HG03064 (cell line): ENCODE results near the gene DNMT3A.

Source experiments
- ATAC-seq: cut with Tn5 transposase; IDR thresholded peaks from one replicate; pipeline ENCODE4 v1.9.1; 2021; ENCODE audit warnings: low read depth; ENCODE audit not compliant: unreplicated experiment

DNMT3A gene

DNA sequence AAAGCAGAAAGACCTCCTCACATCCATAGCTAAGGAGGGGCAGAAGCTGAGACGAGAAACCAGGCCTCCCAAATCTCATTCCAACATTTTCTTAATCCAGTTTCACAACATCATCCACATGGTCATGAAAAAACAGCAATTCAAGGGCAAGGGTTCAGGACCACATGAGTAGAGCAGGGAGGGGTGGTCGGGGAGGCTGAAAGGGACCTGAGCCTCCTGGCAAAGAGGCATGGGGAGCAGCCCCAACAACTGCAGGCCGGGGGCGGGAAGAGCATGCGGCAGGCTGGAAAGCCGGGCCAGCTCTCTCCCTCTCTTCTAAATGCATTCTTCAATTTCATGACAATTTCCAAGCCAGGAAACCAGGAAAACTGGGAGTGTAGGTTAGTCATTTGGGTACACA is 76.7 kb downstream of the DNMT3A start:
- ATAC-seq: no peak

DNA sequence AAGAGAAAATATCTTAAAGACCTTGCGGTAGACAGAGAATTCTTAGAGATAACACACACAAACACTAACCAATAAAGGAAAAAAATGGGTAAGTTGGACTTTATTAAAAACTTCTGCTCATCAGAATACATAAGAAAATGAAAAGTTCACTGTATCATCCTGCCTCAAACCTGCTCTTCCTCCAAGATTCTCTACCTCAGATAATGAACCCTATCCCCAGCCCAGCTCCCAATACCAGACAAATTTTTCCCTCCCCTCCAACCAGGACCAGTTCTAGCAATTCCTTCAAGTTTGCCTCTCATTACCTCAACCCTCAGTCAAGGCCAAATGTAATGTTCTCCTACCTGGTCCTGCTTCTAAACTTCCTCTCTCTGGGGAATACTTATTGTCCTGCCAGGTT is 79.4 kb downstream of the DNMT3A start:
- no peak for ATAC-seq

DNA sequence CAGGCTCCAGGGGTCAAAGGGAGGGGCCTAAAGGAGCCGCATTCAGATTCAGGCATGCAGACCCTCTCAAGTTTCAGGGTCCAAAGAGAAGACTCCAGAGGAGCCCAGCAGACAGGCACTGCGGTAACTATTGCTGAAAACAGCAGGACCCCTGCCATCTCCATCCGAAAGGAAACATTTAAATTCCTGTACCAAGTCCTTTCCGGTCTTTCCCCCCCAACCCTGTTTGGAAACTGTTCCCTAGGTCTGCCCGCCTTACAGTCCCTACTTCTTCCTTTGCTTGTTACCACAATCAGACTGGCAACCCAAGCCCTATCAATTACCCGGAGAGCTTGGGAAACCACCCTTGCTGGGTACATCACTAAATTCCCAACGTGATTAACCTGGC is 82.0 kb downstream of the DNMT3A start:
- no peak for ATAC-seq

DNA sequence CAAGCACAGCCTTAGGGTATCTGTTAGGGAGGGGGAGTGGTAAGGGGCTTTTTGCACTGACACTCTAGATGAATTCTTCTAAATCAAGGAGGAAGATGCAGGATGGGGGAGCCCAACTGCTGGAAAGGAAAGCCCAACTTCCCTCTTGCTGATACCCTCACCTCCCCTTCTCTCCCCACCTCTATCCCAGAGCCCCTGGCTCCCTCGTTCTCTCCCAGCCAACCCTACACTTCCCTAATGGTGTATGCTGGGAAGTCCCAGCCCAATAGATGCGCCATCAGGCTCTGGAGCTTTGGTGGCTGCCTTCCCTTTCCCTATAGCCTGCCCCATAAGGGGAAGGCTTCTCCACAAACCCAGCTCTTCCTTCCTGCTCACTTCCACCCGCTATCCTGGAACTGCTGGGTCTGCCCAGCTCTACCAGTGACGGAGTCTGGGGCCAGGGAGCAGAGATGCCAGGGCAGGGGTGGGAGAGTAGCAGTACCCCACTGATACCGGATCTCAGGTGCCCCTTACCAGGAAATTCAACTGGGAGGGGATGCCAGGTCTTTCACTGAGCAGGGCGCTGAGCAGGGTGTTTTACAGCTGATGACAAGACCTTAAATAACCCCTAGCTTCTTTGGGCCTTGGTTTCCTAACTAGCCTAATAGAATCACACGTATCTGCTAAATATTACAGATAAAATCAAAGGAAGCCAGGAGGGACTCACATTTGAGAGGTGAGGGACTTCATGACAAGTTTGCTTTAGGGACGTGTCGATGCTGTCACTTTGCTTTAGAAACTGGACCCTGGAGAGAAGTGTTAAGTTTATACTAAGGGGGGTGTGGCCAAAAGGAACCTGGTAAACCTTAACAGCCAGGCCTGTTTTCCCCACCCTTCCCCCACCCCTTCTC is 82.6 kb downstream of the DNMT3A start:
- no peak for ATAC-seq

DNA sequence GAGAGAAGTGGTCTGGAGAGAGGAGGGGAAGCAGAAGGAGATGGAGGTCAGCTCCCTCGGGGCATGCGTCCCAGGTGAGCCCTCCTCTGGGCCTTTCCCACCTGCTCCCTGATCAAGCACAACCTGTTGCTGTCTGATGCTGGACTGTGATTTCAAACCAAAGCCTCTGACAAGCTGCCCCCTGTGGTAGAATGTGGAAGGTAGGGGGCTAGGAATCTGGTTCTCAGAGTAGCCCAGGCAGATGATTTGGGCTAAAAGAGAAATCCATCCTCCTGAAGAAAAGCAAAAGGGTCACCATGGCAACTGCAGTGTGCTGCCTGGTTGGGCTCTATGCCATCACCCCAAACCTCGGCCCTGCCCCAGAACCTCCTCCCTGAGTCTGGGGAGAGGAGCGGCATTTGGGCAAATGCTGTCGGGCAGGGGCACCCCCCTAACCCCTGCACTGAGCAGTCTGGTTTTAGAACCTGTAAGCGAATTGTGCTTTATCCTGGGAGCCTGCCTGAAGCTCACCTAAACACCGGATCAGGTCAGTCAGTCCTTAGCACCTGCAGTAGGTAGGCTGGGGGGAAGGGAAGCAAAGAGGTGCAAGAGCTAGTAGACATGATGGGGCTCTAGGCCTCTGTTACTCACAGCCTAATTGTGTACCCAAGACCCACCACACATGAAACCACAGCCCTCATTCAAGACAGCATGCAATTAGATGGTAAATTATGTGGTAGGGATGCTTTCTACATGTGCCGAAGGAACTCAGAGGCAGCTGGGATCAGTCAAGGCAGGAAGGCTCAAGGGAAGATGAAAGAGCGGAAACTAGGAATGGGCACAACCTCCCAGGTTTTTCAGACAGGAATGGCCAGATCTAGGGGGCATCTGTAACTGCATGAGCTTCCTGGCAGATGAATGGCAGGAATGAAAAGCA is 83.5 kb downstream of the DNMT3A start:
- no peak for ATAC-seq

DNA sequence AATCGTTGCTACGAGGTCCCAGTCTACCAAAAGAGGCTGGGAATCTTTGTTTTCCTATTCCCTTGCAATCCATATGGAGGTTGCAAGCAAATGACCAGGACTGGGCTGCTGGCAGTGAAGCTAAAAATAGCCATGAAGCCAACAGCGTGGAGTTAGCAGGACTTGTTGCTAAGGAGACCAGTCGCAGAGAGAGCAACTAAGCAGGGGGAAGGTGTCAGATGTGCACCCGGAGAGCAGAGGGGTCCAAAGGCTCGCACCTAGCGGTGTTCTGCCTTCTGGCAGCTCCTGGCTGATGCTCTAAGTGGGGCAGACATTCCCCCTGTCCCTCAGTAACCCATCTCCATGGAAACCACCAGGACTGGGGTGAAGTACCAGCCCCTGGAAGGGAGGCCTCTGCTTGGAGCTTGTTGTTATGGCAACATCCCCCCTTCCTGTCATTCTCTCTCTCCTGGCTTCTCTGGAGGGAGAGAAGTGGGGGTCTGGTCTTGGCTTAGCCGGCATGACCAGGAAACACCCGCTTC is 84.6 kb downstream of the DNMT3A start:
- no peak for ATAC-seq

DNA sequence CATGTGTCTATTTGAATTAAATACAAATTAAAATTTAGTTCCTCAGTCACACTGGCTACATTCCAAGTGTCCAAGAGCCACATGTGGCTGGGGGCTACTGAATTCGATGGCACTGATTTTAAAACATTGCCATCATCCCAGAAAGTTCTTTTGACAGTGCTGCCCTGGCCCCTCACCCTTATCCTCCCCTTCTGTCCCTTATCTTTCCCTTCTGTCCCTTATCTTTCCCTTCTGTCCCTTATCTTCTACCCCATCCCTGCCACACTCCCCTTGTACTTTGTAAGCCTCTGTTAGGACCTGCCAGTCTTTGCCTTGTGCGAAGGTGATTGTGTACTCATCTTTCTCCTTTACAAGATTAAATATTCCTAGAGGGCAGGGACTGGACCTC is 85.2 kb downstream of the DNMT3A start:
- ATAC-seq: no peak

DNA sequence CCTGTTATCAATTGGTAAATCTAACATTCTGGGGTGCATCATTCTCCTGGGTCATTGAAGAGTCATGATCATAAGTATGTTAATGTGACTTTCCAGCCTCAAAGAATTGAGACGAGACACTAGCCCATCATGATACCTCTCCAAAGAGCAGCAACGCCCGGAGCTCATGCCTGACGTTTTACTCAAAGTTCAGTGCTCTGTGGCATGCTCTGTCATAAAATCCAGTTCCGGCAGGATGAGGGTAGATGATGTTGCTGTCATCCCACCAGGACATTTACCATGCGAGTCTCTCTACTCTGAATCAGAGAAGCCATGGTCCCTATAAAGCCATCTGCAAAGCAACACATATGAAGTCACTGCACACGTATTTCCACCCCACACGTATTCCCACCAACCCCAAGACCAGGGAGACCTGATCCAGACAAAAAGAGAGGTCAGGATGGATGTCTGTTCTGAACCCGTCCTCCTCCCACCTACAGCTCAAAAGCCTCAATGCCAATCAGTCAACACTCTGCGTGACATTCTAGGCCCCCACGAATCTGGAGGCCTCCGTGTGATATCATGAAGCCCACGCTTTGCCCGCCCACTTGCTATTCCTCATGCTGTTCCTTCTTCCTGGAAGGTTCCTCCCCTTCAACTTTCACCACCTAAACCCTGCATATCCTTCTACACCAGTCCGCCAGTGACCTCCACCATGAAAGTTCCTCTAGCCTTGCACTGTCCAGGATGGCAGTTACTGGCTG is 85.8 kb downstream of the DNMT3A start:
- no peak for ATAC-seq

DNA sequence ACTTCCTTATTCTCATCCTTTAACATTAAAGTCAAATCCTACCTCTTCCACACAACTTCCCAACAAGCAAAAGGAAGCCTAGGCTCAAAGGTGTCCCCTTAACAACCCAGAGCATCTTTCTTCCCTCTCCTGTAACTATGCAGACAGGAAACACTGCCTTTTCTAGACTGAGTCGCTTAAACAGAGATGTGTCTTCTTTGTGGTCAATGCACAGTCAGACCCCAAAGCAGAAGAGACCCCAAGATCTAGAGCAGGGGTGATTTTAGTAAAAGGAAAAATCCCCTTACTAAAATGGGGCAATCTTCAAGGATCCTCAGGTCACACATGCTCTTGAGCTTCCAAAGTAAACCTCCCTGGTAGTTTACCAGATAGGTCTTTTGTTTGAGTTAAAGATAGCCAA is 86.8 kb downstream of the DNMT3A start:
- no peak for ATAC-seq

DNA sequence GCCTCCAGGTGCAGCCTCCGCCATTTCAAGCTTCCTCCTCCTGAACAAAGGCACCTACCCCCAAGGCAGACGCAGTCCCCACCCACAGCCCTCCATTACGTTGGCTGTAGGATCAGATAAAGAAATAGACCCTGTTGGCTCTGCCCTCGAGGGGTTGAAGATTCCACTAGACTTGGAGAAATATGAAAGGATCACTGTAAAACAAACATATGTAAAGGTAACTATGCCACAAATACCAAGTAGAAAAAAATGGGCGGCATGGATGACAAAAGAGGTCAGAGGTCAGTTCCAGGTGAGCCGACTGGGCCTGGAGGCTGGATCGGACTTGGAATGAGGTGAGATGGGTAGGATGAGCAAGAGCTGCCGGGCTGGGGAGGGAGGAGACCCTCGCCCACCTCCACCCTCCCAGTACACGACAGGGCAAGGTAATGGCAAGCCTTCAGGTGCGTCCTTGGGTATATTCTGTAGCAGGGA is 88.5 kb downstream of the DNMT3A start:
- ATAC-seq: no peak

DNA sequence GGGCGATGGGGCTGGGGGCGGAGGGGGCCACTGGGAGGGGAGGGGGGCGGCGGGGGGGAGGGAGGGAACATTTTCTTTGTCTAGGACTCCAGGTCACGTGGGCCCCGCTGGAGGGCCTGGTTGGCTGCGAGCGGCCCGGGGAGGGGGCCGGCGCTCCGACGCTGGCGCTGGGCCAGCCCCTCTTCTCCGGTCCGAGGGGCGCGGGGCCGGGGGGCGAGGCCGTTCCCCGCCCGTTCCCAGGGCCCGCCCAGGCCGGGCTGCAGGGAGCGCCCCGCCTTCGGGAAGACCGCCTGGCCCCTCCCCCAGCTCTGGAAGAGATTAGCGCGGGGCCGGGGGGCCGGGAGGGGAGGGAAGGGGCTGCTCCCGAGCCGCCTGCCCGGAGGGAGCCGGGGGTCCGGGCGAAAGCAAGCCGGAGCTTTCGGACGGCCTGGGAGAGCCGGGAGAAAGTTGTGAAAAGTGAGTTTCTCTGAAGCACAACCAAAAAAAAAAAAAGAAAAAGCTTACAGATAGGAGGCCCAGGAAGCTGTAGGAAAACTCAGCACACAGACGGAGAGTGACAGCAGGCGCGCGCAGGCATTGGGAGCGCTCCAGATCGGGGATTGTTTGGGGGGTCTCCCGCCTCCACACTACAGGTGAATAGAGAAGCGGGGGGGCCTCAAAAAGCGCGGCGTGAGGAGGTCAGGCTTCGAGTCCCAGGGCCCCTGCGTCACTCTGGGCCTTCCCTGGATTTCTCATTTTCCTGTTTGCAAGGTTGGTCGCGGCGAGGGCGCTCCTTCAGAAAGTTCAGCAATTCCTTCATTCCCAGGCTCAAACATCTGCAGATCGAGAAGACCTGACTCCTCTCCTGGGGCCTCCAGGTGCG is 89.2 kb downstream of the DNMT3A start:
- no peak for ATAC-seq

DNA sequence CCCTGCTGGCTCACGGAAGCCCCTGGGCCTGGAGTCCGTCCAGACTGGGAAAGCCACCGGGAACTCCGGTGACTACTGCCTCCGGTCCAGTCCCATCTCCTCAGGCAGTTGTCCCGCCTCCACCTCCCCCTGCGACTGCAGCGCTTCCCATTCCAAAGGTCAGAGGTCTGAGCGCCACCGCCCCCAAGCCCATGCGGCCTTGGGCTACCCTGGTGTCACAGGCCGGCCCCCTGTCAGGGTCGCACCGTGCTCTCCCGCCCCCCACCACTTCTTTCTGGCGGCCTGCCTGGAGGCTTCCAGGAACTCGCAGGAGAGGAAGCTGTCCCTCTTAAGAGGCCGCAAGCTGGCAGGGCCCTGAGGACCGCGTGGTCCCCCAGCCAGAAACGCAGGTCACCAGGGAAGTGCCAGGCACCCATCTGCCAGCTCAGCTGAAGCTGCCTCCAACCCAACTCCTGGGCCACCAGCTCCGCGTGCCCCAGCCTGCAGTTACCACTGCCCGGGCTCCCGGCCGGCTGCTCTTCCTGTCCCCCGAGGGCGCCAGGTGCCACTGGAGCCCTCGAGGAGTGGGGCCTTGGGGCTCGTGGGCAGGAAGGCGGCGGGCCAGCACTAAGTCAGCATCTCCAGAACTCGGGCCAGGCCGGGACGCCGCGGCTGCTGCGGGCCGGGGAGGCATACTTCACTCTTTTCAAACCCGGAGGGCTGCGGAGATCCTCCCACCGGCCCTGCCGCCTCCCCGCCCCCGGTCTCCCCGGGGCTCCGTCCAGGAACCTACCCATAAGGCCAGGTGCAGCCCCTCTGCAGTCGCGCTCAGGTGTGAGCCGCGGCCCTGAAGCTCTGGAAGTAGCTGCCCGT is 90.1 kb downstream of the DNMT3A start:
- no peak for ATAC-seq

DNA sequence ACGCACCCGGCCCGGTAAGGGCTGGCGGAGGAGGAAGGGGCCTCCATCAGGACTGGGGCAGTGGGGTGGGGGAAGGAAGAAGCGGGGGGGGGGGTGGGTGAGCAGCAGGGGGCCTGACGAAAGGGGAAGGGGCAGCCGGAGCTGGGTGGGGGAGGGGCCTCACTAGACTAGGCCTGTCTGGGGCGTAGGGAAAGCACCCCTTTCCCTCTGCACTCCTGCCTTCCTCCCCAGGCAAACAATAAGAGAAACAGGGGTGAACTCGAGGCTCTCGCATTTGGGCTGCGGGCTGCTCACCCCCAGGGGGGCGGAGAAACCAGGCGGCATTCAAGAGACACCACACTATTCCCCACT is 90.7 kb downstream of the DNMT3A start:
- no peak for ATAC-seq

DNA sequence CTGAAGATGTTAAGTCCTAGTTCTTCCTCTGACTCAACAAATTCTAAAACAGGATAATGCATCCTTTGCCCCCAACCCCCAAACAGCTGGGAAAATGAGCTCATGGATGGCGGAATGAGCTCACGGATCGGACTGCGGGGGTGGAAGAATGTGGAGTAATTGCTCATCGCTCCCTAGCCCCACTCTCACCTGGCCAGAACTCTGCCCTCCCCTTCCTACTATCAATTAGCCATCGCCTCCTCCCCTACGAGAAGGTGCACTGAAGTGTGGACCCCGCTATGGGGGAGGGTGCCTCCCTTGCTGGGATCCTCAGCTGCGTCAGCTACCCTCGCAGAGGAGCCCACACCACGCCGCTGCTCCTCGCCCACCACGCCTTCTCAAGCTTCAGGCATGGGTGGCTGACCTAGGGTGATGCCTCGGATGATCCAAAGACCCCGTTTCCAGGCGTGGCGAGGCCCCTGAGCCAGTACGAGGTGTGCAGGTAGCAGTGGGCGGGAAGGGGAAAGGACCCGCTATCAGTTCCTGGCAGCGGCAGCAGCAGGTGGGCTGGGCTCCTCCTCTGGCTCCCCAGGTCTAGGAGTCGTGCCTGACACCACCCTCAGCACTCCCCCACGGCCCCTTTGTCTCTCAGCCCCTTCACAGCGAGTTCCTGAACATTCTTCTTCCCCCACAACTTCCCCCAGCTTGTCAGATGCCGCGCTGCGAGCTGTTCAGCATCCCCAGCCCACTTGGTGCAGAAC is 91.2 kb downstream of the DNMT3A start:
- ATAC-seq: no peak

DNA sequence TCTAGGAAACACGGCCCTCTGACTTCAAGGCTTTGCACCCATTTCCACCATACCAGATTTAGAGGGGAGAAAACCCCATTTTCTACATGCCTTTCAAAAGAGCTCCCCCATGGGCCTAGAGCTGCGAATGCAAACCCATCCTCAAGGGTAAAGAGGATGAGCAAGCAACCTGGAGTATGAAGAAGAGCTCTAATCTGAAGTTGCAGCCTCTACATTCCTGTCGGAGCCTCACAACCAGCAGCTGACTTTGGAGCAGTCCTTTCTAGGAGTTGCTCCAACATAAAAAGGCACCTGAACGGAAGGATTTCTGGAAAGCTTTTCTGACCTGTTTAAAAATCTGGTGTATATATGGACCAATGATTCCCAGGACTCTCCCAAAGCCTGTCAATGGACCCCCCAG is 91.9 kb downstream of the DNMT3A start:
- ATAC-seq: no peak

DNA sequence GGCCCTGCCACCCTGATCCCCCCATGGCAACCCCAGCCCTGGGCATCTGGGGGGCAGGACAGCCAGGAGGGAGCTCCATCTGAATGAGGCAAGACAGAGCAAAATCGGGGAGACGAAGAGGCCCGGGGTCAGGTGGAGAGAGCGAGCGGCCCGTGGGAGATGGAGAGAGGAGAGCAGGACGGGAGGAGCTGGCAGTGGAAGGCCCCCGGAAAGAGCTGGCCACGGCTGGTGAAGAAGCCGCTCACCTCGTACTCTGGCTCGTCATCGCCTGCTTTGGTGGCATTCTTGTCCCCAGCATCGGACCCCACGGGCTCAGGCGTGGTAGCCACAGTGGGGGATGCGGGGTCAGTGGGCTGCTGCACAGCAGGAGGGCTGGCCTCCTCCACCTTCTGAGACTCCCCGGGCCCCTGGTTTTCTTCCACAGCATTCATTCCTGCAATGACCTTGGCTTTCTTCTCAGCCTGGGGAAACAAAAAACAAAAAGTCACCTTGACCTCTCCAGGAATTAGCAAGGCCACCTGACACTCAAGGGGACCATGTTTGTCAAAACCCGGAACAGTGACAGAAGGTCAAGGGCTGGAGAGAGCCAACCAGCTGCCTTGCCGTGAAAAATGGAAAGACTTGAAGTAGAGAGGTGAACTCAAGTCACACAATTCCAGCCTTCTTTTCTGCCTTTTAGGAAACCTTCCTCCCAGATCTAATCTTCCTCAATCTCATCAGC is 93.8 kb downstream of the DNMT3A start:
- ATAC-seq: no peak

DNA sequence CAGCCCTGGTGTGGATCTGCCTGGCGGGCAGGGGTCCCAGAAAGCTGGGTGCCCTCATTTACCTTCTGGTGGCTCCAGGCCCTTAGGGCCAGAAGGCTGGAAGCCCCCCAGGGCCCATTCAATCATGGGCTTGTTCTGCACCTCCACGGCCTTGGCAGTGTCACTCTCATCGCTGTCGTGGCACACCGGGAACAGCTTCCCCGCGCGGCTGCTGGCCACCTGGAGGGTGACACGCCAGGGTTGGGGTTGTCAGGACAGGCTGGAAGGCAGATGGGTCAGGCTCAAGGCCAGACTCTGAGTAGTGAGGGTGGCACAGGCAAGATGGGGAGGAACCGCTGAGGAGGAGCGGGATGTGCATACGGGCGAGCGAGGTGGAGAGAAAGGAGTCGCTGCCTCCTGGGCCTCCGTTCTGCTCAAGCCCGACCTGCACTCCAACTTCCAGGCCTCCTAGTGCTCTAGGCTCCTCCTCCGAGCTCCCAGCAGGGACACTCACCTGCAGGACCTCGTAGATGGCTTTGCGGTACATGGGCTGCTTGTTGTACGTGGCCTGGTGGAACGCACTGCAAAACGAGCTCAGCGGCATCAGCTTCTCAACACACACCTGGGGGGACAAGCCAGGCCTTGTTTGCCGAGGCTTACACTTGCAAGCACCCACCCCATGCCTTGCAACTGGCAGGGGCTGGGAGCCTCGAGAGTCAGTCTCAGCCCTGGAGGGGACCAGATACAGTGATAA is 95.0 kb downstream of the DNMT3A start:
- no peak for ATAC-seq
